GM21717 (cell line): ENCODE results near the gene RNF19B.

Source experiments
- ATAC-seq: cut with Tn5 transposase; IDR thresholded peaks from one replicate; pipeline ENCODE4 v1.9.1; 2021; ENCODE audit warnings: mild to moderate bottlenecking, moderate library complexity; ENCODE audit not compliant: unreplicated experiment

RNF19B gene

DNA sequence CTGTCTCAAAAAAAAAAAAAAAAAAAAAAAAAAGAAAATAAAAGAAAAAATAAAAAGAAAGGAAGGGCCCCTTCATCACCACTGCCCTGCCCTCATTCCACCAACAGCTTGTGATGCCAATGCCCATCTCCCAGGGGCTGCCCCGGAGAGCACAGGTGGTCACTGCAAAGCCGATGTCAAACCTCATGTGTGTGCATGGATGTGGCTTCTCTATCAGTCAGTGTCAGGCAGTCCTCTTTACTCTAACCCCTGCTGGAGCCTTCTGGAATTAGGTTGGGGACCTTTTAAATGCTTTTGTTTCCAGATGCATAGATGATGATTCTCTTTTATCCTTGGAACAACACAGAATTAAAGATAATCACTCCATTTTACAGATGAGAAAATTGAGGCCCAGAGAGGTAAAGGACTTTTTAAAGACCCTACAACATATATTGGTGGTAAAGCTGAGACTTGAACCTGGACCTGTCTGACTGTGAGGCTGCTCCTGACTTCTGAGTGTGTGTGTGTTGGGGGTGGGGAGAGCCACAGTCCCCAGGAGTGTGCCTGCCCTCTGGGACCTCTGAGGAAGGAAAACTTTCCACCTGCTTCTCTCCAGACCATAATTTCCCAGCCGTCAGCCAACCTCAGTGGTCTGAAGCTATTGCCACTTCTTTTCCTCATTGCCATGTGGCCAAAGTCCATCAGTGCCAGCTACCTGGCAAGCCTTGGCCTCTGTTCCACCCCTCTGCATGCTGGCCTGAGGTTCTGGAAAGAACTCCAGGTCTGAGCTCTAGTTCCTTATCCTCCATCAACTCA is 60.4 kb downstream of the RNF19B start:
- ATAC-seq, result no peak

DNA sequence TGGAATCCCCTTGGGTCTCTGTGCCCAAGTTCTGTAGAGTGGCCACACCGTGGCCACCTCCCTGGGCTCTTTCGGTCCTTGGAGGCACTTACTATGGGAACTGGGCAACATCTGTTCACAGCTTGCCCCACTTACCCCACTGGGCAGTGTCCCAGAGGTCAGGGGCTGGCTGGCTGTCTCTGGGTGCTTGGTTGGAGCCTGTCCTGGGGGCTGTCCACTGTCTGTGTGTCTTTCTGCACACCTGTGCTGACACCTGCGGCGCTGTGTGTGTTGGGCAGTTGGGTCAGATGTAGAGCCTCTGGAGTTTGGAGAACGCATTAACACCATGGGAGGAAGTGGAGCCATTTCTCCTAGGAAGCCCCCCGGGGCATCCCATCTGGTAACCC is 62.1 kb downstream of the RNF19B start:
- ATAC-seq, result no peak

DNA sequence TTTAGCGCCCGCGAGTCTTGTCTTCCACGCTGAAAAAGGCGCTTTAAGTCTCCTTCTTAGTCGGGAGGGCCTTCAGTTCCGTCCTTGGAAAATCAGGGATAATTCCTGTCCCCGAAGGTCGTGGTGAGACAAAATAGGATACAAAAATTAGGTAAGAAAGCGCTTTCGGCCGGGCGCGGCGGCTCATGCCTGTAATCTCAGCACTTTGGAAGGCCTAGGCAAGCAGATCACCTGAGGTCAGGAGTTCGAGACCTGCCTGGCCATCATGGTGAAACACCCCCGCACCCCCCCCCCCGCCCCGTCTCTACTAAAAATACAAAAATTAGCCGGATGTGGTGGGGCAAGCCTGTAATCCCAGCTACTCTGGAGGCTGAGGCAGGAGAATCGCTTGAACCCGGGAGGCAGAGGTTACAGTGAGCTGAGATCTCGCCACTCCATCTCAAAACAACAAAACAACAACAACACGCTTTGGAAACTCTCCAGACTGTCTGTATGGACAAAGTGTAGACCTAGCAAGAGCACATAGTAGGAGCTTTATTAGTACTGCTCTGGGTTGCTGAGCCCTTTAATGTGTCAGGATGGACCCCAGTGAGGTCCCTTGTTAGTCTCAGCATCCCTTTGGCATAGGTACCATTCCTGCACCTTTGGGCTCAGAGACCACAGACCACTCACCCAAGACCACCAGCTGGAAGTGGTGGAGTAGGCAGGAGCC is 62.6 kb downstream of the RNF19B start:
- no peak for ATAC-seq

DNA sequence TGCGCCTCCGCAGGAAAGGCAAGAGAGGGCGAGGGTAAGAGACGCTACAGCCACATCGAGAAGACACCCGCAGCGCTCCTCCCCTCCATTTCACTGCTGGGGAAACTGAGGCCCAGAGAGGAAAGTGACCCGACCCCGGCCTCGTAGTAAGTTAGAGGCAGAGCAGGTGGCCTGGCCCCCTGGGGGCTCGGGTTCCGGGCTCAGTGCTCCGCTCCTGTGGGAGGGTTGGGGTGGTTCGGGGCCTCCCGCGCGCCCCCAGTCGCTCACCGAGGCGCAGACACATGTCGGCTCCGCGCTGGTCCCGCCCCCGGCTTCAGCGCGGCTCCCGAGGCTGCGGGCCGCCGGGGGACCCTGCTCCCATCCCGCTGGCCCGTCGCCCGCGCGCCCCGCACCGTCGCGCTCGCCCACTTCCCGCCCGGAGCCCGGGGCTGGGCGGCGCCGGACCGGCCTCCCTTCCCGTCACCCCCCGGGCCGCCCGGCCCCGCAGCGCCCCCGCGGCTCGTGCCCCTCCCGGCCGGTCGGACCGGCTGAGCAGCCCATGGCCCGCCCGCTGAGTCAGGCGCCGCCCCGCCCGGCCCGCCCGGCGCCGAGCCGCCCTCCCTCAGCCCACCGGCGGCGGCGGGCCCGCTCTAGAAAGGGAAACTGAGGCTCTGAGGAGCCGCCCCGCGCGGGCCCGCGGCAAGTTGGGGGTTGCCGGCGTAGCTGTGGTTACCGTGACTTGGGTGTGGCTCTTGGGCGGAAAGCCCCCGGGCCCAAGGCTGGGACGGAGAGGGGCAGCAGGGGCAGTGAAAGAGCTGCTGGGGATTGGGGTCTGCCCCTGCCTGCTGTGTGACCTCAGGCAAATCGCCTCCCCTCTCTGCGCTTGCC is 63.4 kb downstream of the RNF19B start, which contains the start of gene TMEM54:
Gene TMEM54, minus strand, starts transcription at position 434 of the 867 bp plus-strand sequence. Its CDS starts 151 bp downstream, at position 283.
- no peak for ATAC-seq

DNA sequence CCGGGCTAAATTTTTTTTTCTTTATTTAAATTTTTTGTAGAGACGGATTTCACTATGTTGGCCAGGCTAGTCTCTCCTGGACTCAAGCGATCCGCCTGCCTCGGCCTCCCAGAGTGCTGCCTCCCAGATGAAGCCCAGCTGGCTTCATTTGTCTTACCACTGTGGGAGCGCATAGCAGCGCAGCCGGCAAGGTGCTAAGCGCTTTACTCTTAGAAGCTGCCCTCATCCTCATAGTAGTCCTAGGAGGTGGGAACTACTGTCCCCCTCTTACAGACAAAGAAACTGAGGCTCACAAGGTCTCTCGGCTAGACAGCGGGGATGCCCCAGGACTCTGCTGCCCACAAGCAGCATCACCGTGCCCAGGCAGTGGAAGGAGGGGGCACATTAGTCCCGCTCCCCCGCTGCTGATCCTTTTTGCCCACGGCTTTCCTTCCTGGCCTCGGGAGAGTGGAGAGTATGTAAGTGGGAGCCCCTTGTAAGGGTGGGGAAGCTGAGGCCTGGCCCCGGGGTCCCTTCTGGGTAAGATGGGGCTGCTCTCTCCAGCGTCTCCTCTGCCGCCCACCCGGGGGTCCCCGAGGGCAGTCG is 64.1 kb downstream of the RNF19B start:
- no peak for ATAC-seq

DNA sequence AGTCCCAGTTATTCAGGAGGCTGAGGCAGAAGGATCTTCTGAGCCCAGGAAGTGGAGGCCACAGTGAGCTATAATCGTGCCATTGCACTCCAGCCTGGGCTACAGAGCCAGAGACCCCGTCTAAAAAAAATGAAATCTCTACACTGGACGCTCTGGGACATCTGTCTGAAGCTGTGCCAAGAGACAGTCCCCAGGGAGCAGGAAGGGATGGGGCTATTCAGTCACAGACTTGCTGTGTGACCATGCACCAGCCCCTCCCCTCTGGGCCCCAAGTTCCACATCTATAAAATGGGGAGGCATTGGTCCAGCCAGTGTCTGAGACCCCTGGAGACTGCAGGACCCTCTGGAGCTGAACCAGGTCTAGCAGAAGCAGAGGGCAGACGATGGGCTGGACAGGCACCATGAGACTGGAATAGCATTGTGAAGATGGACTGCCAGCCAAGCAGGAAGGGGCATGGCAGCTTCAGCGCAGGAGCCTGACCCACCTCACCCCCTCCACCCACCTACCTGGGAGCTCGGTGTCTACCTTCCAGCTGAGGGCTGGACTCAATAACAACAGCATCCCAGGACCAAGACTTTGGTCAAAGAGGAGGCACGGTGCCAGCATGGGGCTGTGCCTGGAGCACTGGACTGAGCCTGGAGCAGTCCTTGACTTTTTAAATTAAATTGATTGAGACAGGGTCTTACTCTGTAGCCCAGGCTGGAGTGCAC is 64.9 kb downstream of the RNF19B start:
- no peak for ATAC-seq

DNA sequence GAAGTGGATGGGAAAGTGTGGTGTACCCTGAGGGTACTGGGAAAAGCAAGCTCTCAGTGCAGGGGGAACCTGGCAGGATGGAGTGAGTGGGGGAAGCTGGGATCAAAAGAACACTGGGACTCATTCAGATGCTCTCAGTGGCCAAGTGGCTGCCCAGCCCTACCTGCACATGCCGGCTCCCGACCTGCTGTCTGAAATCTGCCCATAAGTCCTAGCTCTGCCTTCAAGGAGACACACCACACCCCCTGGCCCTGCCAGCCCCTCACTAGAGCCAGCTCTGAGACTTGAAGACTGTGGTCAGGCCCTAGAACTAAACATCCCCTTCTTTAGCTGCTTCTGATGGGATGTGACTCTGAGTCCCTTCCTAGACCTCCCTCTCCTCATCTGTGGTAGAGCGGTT is 65.7 kb downstream of the RNF19B start:
- no peak for ATAC-seq

DNA sequence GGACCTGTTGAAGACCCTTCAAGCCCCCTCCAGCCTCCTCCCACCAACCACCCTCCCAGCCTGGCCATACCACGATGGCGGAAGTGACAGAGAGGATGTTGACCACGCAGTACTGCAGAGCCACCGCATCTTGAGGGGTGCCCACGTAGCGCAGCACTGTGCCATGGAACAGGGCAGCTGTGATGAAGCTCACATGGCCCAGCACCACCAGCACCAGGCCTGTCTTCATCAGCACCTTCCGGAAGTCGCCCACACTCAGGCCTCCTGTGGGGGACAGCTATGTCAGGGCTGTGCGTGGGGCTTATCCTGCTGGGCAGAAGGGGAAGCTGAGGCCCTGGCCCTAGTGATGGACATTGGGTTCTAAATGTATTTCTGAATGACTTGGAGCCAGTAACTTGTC is 66.6 kb downstream of the RNF19B start:
- ATAC-seq, result no peak

DNA sequence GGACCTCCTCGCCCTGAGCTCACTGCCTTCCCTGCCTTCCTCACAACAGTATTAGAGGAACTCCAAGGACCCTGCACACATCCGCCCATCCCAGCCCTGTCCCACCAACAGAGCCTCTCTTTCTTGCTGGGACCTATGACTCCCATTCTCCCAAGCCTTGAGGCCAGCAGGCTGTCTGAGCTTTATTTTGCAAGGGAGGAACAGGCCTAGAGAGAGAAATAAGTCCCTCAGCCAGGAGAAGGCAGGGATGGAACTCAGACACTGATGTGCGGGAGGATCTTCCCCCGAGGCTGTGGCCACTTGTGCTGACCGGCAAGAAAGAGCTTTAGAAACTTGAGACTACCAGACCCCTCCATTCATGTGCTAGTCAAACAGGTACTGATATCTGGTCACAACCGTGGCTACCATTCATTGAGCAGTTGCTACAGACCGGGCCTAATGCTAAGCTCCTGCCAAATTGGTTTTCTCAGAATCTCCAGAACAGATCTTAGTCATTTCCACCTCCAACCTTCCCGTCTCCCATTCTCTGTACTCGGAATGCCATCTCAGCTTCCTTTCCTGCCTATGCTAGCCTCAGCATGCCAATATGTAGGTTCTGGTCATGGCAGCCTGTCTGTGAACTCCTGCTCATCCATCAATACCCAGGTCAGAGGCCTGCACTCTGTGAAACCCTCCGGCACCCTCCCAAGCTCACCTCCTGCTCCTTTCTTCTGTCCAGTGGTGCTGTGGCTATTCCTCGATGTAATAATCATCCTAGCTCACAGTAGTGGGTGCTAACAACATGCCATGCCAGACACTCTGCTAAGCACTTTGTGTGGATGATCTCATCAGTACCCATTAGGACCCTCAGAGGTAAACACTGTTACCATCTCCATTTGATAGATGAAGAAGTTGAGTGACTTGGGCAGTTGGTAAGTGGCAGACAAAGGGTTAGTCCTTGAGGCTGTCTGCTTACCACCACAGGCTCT is 67.2 kb downstream of the RNF19B start:
- no peak for ATAC-seq

DNA sequence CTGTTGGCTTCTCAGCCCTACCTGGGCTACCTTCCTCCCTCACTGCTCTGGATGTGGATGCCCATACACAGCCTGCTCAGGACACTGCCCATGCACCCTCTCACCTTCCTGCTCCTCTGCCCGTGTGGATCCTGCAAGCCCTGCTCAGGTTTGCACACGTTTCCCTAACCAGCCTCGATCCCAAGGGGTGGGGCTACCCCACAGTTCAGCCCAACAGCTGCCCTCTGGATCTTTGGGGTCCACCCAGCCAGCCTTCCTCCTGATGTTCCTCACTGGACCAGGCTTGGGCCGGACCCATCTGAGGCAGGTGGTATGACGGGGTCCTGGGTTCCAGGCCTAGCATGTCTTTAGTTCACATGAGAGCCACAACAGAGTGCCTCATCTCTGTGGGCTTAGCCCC is 68.2 kb downstream of the RNF19B start:
- no peak for ATAC-seq

DNA sequence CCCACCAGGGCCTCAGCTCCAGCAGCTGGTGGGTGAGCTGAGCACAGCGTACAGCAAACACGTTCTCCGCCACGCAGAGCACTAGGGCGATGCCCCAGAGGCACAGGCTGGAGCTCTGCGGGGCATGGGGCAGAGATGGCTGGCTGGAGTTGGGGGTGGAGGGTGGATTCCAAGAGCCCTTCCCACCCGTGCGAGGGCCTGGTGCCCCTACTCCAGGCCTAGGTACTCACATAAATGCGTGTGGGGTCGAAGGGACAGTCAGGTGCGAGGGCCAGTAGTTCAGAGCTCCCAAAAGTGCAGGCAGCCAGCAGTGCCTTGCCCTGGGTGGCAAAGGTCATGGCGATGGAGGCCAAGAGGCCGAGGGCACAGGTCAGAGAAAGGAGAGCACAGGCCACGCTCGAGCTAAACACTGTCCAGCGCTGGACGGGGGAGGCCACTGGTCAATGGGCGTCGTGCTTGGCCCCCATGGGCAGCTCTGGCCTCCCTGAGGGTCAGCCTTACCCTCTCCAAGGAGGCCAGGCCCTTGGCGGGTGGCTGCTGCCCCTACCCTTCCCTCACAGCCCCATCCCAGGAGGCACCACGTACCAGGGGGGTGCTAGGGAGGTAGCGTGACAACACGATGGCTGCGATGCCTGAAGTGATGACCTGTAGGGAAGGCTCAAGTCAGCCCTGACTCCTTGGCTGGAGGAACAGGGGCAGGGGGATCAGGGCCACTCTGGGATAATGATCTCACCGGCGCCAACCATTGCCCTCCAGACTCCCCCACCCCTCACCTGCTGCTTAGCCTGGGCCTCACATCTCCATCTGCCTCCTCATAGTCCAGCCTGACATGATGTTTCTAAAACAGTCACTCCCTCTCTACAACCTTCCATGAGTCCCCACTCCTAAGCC is 69.0 kb downstream of the RNF19B start:
- ATAC-seq, result no peak

DNA sequence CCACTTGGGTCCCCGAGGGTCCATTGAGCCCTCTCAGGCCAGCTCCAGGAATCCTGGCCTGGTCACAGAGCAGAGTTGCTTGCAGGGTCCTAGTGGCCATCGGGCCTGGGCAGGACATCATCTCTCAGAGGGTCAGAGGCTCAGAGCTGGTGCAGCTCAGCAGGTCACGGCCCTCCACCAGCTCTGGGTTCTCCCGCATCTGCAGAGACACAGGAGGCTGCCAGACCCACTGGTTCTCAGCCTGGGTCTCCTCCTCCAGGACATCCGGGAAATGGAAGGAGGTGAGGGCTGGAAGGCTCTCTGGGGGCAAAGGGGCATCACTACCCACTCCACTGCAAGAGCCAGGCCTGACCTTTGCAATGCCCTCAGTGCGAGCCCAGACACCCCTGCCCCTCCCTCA is 69.9 kb downstream of the RNF19B start:
- no peak for ATAC-seq

DNA sequence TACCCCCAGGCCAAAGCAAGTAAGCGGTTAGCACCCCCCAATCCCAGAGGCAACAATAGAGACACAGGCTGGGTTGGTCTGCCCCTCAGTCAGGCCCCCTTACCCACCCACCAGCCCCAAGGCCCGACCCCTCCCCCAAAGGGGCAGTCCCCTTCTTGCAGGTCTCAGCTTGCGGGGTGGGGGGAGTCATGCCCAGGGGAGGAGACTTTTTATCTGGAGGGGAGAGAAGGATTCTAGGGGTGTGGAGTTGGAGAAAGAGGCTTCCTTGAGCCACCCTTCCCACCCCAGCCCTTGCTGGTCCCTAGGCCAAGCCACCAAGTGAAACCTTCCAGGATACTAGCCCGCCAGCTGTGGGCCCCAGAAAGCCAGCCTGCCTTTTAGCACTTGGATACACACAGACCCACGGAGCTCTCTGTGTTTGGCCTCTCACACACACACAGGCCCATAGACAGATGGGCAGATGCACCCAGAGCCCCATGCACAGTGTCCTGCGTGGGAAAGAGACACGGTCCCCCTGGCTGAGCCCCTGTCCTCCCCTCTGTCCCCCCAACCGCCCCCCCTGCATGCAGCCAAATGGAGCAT is 70.5 kb downstream of the RNF19B start:
- no peak for ATAC-seq

DNA sequence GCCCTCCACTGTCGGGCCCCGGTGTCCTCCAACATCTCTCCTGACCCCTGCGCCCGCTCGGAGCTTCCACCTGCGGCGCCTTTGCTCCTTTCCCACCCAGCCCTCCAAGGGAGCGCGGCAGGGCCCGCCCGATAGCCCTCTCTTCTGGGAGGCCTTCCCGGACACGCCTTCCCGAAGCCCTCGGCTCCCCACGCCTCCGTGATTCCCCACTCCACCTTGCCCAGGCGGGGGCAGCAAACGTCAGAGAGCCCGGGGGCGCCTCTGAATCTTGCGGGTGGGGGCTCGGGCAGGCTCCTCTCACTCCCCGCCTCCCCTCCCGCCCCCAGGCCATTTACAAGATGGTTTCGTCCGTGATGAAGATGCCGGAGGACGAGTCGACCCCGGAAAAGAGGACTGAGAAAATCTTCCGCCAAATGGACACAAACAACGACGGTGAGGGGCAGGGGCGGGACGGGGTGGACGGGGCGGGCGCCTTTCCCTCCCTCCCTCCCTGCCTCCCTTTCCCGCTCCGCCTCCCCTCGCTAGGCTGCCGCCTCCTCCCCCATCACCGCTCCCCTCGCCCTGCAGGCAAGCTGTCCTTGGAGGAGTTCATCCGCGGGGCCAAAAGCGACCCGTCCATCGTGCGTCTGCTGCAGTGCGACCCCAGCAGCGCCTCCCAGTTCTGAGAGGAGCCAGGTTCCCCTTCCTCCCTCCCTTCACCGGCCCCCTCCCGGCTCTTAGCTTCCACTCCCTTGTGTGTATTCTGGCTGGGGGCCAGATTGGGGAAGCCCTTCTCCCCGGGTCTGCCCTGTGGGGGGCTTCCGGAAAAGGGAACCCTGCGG is 71.2 kb downstream of the RNF19B start:
- ATAC-seq, result no peak

DNA sequence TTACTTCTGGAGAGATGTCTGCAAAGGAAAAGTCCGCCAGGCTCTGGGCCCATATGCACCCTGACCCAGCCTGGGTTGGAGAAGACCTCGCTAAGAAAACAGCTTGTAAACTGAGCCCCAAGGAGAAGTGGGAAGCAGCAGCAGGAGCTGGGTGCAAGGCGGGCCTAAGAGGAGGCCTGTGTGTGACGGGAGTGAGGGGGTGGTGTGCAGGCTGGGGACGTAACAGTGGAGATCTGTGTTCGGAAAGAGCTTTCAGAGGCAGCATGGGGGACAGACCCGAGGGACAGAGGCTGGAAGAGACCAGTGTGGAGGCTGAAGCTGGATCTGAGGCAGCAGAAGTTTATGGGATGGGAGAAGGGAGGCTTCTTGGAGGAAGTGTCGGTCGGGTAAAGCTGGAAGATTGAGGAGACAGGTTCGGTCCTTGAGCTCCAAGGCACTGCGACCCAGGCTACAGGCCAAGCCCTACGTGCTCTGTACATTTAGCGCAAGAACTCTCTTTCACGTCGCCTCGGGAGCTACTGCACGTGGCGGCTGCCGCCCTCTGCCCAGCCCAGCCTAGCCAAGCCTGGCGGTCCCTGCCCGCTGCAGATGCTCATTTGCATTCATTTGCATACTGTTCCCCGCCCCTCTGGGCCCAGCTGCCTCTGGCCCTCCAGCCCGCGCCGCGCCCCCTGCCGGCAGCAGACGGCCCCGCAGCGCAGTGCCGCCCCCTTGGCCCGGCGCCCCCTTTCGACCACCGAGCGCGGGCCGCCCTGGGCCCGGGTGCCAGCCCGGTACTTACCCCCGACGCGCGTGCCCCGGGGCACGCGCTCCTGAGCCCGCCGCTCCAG is 72.0 kb downstream of the RNF19B start:
- no peak for ATAC-seq

DNA sequence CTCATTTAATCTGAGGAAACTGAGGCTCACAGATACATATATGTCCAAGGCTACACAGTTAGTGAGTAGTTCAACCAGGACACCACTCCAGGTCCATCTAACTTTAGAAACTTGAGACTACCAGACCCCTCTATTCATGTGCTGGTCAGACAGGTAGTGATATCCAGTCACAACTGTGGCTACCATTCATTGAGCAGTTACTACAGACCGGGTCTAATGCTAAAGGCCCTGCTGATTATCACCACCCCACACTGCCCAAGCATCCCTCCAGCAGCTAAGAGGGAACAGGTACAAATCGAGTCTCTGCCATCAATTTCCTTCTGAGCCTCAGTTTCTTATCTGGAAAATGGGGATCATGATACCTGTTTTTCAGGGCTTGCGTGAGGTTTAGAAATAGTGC is 73.0 kb downstream of the RNF19B start:
- no peak for ATAC-seq
